Choroid plexus epithelial cell (primary cell): ENCODE data around the gene ARHGAP1.

Experiments used
- DNase-seq: peaks from one replicate; pipeline ENCODE4 v3.0.0-alpha.2; 2010; ENCODE audit warnings: low read depth
- H3K4me3 ChIP-seq: 2 replicates; pipeline ENCODE4 v1.5.1; 2011; ENCODE audit warnings: low read depth, mild to moderate bottlenecking, control low read depth, low read length, moderate library complexity
- CTCF ChIP-seq: conservative IDR thresholded peaks from 2 replicates; pipeline ENCODE4 v1.5.1; 2011; ENCODE audit warnings: low read depth, mild to moderate bottlenecking, control low read depth, inconsistent platforms, low read length, moderate library complexity

The ARHGAP1 gene

GRCh38 chr11:46677169-46677568 is 23.2 kb downstream of the ARHGAP1 start:
- H3K4me3 ChIP-seq: no peak overlapping the region
- DNase-seq: no peak
- no peak for TF ChIP-seq CTCF

- no peak for DNase-seq
- H3K4me3 ChIP-seq: no peak overlapping the region
Observed at GRCh38 chr11:46676436-46677158, 23.8 kb downstream of the ARHGAP1 start.

GRCh38 chr11:46675949-46676348 is 24.5 kb downstream of the ARHGAP1 start:
- no peak for TF ChIP-seq CTCF
- no peak for DNase-seq
- no peak overlapping the region for H3K4me3 ChIP-seq

More at GRCh38 chr11:46676436-46677158, 23.8 kb downstream of the ARHGAP1 start:
- TF ChIP-seq CTCF: no peak

- DNase-seq: peak; percentile 64
- TF ChIP-seq CTCF: no peak
- no peak overlapping the region for H3K4me3 ChIP-seq
Observed at GRCh38 chr11:46675288-46675851, 25.0 kb downstream of the ARHGAP1 start.

- peak; percentile 79 for DNase-seq
Observed at GRCh38 chr11:46674463-46675287, 25.7 kb downstream of the ARHGAP1 start.

More at GRCh38 chr11:46674463-46675287, 25.7 kb downstream of the ARHGAP1 start:
- H3K4me3 ChIP-seq: no peak overlapping the region
- TF ChIP-seq CTCF: no peak
